Subcutaneous adipose tissue (tissue), 4 donors: ENCODE data around the gene PPM1L. TPM values are rescaled to one million over a fixed set of nuclear protein-coding genes. Genes with fewer than 3 reads are reported as not detected.

Source experiments
- total RNA-seq, 4 donors: library from RNA; depleted of rRNA; stranded (reverse); fragments of >200 nt; gene quantifications; one replicate each; pipeline ENCODE4 v1.1.0, GENCODE V29; 2016
- TF ChIP-seq, protein P1 (sequence below): fragments of 450-650 bp; IDR thresholded peaks from one replicate; pipeline ENCODE4 v1.5.1; 2016; ENCODE audit warnings: low read depth, mild to moderate bottlenecking, control low read depth, antibody characterized with exemption, moderate library complexity

PPM1L gene
- total RNA-seq, 4 donors from 2014 or later: 41.1 to 101 (median 52.8) TPM

DNA sequence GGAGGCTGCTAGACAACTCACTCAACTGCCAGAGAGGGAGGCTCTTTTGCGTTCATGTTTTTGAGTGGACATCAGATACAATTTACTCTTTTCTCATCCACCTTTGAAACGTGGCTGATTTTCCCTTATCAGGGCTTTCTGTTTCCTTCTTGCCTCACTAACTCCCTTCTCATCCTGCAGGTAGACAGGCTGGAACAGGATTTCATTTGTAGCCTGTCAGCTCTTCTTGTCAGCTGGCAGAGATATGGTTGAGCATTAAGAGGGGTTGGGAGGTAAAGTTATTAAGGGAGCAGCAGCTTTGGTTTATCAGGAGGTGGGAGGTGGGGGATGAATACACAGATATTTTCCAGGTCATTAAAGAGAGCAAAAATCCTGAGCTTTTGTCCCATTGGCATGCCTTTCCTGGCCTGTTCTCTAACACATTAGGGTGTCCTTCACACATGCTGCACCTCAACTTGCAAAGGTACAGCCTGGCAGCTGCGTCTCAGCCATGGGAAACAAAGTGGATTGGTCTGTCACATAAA lies 73.5 kb downstream of the PPM1L start:
- TF ChIP-seq, protein P1, sequence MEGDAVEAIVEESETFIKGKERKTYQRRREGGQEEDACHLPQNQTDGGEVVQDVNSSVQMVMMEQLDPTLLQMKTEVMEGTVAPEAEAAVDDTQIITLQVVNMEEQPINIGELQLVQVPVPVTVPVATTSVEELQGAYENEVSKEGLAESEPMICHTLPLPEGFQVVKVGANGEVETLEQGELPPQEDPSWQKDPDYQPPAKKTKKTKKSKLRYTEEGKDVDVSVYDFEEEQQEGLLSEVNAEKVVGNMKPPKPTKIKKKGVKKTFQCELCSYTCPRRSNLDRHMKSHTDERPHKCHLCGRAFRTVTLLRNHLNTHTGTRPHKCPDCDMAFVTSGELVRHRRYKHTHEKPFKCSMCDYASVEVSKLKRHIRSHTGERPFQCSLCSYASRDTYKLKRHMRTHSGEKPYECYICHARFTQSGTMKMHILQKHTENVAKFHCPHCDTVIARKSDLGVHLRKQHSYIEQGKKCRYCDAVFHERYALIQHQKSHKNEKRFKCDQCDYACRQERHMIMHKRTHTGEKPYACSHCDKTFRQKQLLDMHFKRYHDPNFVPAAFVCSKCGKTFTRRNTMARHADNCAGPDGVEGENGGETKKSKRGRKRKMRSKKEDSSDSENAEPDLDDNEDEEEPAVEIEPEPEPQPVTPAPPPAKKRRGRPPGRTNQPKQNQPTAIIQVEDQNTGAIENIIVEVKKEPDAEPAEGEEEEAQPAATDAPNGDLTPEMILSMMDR: no peak

DNA sequence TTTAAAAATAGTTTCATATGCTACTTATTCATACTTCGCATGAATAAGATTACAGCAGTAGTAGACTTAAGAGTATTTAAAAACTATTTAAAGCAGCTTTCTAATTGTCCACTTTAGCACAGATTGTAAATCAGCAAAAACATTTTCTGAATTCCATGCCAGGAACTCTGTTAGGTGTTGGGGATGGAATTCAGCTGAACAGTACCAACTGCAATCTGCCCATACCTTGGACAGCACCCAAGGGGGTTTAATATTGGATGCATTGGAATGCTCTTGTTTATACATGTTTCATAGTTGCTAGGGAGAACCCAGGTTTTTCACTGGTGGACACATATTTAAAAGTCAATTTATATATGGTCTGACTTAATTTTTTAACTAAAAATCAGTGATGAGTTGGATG lies 74.8 kb downstream of the PPM1L start:
- TF ChIP-seq, protein P1: no peak

DNA sequence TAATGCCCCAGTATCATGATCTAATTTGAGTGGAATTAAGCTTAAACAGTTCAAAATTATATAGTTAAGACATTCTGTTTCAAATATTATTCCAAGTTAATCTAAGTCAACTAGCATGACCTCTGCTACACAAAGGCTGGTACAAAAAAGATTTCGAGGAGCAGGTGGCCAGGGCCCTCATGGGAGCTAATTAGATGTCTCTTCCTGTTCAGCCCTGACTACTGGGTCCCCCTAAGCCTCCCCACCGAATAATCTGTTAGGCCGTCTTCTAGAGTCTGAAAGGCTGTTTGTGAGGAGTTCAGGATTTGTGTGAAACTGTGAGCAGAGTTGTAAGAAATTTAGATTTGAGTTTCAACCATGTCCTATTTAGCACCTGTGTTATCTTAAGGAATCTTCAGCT lies 75.4 kb downstream of the PPM1L start:
- TF ChIP-seq, protein P1: no peak

DNA sequence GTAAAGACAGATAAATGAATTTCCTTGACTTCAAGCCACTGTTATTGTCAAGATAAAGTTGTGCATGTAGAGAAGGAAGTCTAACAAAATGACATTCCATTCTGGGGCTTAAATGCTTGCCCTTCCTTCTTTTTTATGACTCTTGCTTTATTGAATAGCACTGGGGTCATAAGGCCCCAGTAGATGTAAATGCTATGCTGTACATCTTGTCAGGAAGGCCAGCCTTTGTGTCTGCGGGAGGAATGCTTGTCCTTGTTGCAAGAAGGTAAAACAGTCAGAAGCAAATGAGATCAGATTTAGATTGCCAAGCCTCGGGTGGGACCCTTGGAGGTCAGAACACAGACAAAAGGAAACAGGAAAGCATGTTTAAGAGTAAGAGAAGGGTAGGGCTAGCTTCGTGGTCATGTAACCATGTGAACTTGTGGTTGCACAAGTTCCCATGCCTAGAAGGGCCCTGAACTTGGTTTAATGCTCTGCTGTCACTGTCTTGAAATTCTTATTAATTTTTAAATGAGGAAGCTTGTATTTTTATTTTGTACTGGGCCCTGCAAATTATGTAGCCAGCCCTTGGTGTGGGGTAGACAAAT lies 81.5 kb downstream of the PPM1L start:
- TF ChIP-seq, protein P1: no peak

DNA sequence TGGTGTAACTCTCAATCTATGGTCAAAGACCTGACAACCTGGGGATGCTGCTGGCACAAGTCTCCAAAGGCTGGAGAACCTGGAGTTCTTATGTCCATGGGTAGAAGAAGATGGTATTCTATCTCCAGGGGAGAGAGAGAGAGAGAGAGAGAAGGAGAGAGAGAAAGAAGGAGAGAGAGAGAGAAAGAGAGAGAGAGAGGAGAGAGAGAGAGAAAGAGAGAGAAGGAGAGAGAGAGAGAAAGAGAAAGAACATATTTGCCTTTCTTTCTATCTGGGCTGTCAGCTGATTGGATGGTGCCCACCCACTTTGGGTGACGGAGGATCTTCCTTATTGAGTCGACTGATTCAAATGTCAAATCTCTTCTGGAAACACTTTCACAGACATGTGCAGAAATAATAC lies 84.6 kb downstream of the PPM1L start:
- TF ChIP-seq, protein P1: no peak

DNA sequence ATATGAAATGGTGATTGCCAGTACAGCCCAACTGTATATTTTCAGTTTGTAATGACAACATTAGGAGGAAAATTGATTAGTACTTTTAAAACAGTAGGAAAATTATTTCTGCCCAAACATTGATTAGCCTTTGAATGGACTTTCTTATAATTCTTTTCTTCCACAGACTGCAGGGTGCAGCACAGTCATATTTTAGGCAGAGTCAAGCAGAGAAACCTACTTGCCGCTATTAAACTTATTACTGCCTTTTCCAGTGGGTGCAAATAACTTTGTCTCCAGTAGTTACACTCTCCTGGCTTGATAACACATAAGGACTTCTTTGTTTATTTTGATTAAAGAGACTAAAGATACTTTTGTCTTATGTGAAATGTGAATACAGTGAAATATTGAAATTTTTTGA lies 85.4 kb downstream of the PPM1L start:
- TF ChIP-seq, protein P1: no peak

DNA sequence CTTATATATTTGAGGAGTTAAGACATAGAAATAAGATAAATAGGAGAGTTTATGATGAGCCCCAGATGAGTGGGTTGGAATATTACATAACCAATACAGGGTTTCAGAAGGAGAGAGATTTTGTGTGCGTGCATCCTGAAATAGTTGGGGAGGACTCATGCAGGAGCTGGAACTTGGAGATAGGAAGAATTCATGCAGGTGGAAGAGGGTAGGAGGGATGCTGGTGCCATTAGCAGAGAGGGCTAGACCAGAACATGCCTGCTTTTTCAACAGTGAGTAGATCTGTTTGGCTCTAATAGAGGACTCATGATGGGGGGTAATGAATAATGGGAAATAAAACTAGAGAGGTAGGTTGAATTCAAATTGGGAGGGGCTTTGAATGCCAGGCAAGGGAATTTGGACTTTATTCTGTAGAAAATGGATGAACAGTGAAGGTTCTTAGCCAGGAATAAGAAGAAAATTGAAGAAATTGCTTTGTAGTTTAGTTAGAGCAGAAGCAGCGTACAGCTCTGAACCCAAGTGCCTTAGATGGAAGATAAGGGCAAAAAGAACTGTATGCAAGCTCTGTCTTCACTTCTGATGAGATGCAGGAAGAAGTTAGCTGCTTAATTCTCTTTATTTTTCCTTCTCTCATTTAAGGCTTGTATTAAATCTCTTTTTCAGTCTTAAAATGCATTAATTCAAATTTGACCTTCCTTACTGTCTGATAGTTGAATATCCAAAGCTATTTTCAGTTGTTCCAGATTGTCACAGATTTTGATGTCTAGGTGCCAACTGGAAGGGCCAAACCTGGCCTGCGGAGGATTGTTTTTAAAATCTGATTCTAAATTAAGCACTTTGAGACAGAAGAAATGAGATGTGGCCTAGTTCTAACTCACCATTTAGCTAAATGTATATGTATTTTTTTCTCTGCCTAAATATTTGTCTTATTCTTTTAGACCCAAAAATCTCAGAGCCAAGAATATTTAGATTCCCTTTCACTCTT lies 86.3 kb downstream of the PPM1L start:
- TF ChIP-seq, protein P1: no peak
